ENCODE results near the gene RNF148. TPM values are rescaled to one million over a fixed set of nuclear protein-coding genes. Genes with fewer than 3 reads are reported as not detected.
"Not testable (repeated sequence)": the region's sequence is repeated elsewhere in the genome, so short reads cannot be mapped to it uniquely, and the experiment has no call there.

Gene RNF148
- total RNA-seq, 1 donor from 2014 or later = 0.48 TPM

DNA sequence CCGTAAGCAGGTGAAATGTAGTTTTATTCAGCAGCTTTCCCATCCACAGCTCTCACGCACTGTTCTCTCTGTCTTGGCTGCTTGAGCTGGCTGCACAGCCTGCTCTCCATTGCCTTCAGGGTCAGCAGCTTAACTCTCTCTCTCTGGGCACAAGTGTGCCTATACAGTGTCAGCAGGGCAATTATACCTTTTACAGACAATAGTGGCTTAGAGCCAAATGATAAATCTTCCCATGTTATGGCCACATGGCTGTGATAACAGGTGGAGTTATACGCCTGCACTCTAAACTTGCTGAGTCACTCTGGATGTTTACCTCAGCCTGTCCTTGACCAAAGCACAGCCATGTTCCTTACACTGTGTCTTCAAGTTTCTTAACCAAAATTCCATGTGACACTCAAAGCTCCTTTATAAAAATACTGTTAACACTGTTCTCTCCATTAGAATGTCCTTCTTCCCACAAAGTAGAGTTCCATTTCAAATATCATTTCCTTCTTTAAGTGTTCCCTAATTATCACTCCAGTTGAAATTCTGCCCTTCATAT, 9.9 kb downstream of the RNF148 start:
- intact Hi-C loops (cut with DNase I) = no loop called here
- DNase-seq (ENCODE audit: low spot score) = no peak

DNA sequence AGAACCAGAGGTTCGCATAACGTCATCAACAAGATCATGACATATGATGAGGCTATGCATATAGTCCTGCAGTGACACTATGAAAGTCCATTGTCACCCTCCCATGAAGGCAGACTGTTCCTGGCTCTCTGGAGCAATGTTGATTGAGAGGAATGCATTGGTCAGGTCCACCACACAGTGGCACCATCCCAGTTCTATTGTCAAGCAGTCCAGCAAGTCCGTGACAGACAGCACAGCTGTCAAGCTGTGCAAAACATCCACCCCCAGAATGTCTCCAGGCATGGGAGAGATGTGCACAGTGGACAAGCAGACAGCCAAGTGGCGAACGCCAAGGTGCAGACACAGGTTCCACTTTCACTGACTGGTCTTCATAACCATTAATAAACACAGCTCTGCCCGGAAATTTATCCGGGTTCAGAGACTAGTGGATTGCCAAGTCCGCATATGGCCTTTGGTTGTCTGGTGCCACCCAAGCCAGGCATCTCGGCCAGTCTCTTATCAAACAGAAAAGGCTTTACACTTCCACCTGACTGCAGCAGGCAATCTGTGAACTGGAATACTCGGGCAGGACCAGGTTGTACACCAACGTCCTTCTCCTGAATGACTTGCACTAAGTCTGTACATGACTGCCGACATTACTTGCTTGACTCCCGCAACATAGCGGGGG, 11.0 kb downstream of the RNF148 start:
- no peak for DNase-seq (ENCODE audit: low spot score)
- intact Hi-C loops (cut with DNase I) = no loop called here

DNA sequence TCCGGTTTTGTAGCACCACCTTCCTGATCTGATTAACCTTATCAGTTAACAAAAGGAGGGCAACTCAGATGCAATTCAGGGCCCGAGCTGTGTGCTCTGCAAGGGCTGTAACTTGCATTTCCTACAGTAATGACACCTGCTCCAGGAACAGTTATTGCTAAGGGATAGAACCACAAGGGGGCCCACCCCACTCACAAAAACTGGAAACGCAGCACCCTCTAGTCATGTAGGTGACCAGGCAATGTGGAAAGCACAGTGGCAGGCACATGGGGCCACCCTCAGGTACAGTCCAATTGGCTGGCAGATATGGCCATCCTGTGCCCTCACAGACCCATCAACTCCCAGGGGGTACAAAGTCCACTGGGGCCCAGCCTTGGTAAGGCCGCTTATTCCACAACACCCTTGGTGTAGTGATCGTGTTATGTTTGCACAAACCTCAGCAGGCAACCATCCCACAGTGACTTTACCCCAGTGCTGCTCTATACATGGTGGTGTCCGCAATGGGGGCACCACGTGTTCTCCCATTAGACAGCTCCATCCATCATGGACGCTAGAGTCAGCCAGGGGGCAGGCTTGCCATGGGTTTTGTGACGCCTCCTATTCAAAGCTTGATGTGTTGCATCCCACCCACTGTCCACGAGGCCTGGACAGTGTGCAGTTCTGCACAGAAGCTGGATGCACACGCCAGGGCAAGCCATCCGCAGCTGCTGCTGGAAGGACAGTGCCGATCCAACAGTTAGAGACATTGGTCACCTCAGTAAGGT, 13.2 kb downstream of the RNF148 start:
- DNase-seq (ENCODE audit: low spot score) = no peak
- intact Hi-C loops (cut with DNase I) = no loop called here

DNA sequence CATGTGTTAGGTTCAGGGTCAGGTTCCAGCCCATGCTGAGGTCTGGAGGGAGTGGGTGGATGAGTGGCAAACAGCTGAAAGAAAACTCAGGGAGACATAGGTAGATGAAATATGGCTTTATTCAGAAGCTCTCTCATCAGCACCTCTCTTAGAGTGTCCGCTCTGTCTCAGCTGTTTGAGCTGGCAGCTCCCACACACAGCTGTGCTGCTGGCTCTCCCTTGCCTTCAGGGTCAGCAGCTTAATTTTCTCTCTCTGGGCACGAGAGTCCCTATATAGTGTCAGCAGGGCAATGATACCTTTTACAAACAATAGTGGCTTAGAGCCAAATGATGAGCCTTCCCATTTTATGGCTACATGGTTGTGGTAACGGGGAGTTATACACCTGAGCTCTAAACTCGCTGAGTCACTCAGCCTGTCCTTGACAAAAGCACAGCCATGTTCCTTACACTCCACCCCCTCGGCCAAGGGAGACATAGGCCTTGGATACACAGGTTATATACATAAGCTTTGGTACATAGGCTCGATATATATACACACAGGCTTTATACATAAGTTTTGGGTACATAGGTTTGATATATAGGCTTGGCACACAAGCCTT, 14.2 kb downstream of the RNF148 start:
- DNase-seq (ENCODE audit: low spot score) = no peak
- intact Hi-C loops (cut with DNase I) = no loop called here

DNA sequence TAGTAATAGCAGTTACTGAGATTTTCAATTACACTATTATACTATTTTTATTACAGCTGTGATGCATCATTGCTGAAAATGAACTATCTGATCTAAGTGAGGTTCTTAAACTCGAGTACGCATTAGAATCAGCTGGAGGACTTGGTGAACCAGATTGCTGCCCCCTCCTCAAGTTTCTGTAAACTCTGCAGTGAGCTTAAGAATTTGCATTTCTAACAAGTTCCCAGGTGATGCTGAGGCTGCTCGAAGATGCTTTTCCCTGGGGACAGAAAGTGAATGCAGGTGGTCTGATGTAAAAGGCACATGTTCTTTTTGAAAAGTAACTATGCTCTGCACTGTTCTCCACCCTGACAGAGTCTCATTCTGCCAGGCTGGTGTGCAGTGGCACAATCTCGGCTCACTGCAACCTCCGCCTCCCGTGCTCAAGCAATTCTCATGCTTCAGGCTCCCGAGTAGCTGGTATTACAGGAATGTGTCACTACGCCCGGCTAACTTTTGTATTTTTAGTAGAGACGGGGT, 16.3 kb downstream of the RNF148 start:
- intact Hi-C loops (cut with DNase I) = no loop called here
- no peak for DNase-seq (ENCODE audit: low spot score)

DNA sequence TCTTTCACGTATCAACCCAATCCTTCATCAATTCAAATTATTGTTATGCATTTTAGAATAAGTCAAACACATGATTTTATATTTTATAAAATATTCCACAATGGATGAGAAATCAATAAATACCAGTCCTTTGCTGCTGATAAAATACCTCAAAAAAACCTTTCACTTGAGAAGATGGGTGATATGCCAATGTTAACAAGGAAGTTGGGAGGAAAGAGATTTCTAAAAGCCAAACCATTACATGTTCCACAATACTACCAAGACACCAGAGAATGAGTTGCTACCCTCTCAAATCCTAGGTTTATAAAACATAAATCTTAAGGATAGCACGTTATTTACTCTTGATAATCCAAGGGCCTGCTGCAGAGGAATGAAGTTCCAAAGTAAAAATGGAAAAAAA, 18.2 kb downstream of the RNF148 start:
- intact Hi-C loops (cut with DNase I) = no loop called here
- DNase-seq (ENCODE audit: low spot score) = no peak

DNA sequence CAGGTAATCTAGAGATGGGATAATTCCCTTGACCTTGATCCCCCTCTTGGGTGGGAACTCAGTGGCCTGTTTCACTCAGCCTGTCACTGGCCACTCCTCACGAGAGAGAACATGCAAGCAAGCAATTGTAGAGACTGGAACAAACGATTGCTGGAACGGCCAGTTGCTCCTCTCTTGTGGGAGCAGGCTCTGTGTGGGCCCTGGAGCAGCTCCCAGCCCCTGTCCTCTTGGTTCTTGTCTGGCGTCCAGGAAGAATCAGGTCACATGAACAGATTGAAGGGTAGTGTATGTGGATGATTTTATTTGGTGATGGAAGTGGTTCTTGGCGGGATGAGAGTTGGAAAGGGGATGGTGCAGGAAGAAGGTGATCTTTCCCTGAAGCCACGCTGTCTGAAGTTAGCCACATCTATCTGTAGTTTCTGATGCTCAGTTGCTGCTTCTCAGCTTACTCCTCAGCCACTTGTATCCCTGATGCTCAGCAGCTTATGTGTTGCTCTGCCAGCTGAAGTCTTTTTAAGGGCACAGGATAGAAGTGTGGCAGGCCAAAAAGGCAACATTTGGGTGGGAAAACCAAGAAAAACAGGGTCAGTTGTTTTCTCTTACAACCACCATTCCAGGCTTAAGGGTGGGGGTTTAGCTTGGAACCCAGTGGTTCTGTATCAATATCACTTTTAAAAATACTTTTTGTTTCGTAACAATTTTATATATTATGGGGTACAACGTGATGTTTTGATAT, 19.7 kb downstream of the RNF148 start:
- no peak for DNase-seq (ENCODE audit: low spot score)
- intact Hi-C loops (cut with DNase I) = no loop called here

DNA sequence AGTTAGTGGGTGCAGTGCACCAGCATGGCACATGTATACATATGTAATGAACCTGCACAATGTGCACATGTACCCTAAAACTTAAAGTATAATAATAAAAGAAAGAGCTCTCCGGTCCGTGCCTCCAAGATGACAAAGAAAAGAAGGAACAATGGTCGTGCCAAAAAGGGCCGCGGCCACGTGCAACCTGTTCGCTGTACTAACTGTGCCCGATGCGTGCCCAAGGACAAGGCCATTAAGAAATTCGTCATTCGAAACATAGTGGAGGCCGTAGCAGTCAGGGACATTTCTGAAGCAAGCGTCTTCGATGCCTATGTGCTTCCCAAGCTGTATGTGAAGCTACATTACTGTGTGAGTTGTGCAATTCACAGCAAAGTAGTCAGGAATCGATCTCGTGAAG, 21.5 kb downstream of the RNF148 start:
- DNase-seq (ENCODE audit: low spot score); intact Hi-C loops (cut with DNase I): not testable (repeated sequence)

DNA sequence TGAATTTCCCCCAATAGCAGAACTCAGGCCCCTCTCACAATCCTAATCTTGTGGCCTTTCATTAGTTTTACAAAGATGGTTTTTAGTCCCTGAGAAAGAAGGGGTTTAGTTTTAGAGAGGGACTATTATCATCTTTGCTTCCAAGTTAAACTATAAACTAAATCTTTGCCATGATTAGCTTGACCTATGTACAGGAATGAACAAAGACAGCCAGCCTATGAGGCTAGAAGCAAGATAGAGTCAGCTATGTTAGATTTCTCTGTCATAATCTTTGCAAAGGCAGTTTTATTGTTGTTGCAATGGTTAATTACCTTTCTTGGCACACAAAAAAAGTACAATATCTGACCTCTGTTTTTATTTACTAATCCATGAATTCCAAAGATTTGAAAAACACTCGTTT, 22.9 kb downstream of the RNF148 start:
- DNase-seq (ENCODE audit: low spot score) = no peak
- intact Hi-C loops (cut with DNase I) = no loop called here

DNA sequence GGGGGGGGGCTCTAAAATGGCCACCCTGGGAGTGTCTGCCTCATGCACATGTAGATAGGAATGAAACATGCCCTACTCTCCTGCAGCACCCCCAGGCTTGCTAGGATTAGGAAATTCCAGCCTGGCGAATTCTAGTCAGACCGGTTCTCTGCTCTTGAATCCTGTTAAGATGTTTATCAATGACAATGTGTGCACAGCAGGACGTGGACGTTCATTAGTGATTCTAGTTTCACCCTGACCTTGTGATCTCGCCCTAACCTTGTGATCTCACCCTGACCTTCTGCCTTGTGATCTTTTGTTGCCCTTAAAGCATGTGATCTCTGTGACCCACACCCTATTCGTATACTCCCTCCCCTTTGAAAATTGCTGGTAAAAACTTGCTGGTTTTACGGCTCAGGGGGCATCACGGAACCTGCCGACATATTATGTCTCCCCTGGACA, 23.4 kb downstream of the RNF148 start:
- DNase-seq (ENCODE audit: low spot score); intact Hi-C loops (cut with DNase I): not testable (repeated sequence)

DNA sequence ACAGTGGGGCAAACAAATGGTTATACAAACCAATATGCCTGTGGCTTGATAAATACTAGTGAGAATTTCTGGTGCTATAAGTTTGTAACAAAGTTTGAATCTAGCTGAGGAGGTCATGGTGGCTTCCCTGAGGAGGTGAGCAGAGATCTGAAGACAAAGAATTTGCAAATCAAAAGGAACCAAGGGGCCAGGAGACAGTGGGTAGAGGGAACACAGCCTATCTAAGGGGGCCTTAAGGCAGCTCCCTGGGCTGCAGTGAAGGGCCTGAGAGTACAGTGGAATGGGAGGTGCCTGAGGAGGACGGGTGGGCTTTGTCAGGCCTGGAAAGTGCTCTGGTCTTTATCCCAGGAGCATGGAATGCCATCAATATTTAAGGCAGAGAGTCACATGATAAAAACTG, 25.6 kb downstream of the RNF148 start:
- DNase-seq (ENCODE audit: low spot score) = no peak
- intact Hi-C loops (cut with DNase I) = no loop called here

DNA sequence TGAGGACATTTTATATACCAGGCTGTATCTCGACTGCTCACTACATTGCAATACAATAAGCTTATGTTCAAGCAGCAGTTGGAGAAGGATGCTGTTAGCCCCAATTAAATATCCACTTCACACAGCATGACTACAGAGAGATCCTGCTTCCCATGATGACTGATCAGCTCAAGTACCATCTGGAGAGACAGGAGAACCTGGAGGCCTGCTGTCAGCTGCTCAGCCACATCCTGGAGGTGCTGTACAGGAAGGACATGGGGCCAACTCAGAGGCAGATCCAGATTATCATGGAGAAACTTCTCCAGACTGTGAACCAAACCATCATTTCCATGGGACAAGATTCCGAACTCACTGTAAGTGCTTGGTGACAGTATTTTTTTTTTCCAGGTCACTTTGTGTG, 26.3 kb downstream of the RNF148 start:
- no peak for DNase-seq (ENCODE audit: low spot score)
- intact Hi-C loops (cut with DNase I) = no loop called here

DNA sequence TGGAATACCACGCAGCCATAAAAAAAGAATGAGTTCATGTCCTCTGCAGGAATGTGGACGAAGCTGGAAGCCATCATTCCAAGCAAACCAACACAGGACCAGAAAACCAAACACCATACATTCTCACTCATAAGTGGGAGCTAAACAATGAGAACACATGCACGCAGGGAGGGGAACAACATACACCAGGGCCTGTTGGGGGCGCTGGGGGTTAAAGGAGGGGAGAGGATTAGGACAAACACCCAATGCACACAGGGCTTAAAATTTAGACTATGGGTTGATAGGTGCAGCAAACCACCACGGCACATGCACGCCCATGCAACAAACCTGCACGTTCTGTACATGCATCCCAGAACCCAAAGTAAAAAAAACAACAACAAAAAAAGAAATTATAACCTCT, 27.1 kb downstream of the RNF148 start:
- intact Hi-C loops (cut with DNase I) = no loop called here
- DNase-seq (ENCODE audit: low spot score) = no peak

DNA sequence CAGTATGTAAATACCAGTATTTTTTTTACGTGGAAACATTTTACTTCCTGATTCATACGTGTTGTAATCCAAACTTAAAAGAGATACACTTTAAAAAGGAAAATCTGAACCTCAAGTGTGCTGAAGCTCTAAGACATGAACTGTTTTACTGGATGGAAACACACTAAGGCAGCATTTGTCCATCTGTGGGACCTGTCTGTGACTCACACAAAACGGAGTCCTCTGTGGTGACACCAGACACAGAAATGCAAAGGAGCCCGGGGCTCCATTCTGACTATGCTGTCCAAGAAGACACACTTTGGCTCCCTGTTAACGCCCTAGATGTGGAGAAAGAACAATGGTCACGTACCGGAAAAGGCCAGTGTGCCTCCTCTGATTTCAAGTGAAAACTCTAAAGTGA, 27.7 kb downstream of the RNF148 start:
- DNase-seq (ENCODE audit: low spot score) = no peak
- intact Hi-C loops (cut with DNase I) = no loop called here

DNA sequence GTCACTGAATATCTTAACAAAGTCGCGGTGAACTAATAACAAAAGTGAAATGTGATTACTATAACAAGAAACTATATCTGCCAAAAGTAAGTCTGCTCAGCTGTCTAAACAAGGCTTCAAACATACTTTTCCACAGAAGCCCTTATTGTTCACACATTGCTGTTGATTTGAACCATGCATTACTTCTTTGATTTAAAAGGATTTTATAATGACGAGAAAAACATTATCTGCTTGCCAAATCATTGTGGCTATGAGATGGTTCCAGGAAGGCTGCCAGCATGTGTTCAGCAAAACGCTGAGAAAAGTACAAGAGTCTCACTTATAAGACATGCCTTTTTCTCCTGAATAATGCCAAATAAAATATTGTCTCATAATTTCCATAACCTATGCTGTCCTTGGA, 28.2 kb downstream of the RNF148 start:
- intact Hi-C loops (cut with DNase I) = no loop called here
- no peak for DNase-seq (ENCODE audit: low spot score)

DNA sequence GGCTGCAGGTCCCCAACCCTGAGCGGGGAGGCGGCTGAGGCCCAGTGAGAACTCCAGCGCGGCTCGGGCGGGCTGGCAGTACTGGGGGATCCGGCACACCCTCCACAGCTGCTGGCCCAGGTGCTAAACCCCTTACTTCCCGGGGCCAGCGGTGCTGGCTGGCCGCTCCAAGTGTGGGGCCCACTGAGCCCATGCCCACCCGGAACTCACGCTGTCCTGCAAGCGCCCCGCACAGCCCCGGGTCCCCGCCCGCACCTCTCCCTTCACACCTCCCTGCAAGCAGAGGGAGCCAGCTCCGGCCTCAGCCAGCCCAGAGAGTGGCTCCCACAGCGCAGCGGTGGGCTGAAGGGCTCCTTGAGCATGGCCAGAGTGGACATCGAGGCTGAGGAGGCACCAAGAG, 28.8 kb downstream of the RNF148 start:
- intact Hi-C loops (cut with DNase I) = no loop called here
- DNase-seq (ENCODE audit: low spot score) = no peak

DNA sequence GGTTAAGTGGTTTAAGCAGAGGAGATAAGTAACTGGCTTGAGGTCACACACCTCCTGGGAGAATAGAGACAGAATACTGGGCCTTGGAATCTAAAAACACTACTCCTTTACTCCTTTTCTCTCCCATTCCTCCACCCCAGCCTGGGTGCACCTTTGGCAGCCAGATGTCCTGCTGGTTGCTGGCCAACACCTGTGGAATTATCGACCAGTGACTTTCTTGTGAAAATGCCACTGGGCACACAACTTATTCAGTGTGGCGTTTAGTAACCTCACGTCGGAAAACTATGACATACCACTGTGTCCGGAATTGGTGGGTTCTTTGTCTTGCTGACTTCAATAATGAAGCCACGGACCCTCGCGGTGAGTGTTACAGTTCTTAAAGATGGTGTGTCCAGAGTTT, 30.2 kb downstream of the RNF148 start:
- intact Hi-C loops (cut with DNase I) = no loop called here

DNA sequence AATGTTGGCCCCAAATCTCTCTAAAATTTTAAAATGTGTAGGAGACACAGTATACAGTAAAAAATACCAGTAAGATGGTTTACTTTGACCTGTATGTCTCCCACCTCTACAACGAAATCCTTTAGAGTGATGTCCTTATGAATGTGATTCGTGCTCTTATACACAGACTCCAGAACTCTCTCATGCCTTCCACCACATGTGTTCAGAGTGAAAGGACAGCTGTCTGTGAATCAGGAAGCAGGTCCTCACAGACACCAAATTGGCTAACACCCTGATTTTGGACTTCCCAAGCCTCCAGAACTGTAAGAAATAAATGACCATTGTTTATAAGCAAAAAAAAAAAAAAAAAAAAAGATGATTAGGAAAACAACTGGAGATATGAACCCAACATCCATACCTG, 39.0 kb downstream of the RNF148 start:
- intact Hi-C loops (cut with DNase I) = no loop called here
- no peak for DNase-seq (ENCODE audit: low spot score)

More for the DNA sequence above, 30.2 kb downstream of the RNF148 start:
- DNase-seq (ENCODE audit: low spot score) = no peak

DNA sequence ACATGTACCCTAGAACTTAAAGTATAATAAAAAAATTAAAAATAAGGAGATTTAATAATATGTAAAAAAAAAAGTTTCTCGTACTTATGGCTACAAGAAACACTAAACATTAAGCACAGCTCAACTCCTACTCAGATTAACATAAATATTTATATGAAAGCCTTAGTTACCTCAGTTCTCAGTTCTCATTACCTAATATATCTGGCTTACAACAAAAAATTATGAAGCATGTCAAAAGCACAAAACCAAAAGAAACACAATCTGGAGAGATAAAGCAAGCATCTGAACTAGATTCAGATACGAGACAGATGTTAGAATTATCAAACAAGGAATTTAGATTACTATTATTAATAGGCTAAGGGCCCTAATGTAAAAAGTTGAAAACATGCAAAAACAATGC, 43.9 kb downstream of the RNF148 start:
- intact Hi-C loops (cut with DNase I) = loop anchor here (5.0 kb wide), 1 partner anchor 187 kb away; no protein-coding TSS in a partner anchor
- no peak for DNase-seq (ENCODE audit: low spot score)

DNA sequence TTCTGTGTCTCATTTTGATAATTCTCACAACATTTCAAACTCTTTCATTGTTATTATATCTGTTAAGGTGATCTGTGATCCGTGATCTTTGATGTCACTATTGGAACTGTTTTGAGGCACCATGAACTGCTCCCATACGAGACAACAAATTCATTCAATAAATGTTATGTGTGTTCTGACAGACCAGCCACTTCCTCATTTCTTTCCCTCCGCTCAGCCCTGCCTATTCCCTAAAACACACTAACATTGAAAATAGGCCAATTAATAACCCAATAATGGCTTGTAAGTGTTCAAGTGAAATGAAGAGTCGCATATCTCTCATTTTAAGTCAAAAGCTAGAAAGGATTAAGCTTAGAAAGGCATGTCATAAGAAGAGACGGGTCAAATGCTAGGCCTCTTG, 49.0 kb downstream of the RNF148 start:
- intact Hi-C loops (cut with DNase I) = no loop called here
- DNase-seq (ENCODE audit: low spot score) = no peak
